PC-3 (cell line): Measurements from ENCODE around the gene GON7. TPM values are rescaled to one million over a fixed set of nuclear protein-coding genes. Genes with fewer than 3 reads are reported as not detected.
A peak's percentile ranks its signal among the peaks of the same experiment; 100 is the strongest.
"Not testable (repeated sequence)": the region's sequence is repeated elsewhere in the genome, so short reads cannot be mapped to it uniquely, and the experiment has no call there.

ENCODE experiments used
- ATAC-seq: fragments of 200-7000 bp; cut with Tn5 transposase; 2 replicates; pipeline ENCODE4 v1.9.1; 2020; ENCODE audit warnings: mild to moderate bottlenecking, moderate library complexity
- BruUV-seq: library from RNA; stranded (reverse); fragments of 400-500 nt; replicated peaks from 2 replicates; lab custom pipeline; 2021; lab: Mats Ljungman, UMichigan
- CTCF ChIA-PET: fragments of 300-600 bp; sonication (Branson Sonifier 250); formaldehyde crosslinking; loops from one replicate; lab custom pipeline; 2022; ENCODE audit warnings: antibody characterized with exemption; lab: Charles Lee
- POLR2A ChIA-PET: fragments of 300-600 bp; sonication (Branson Sonifier 250); formaldehyde crosslinking; loops from one replicate; lab custom pipeline; 2022; ENCODE audit warnings: antibody characterized with exemption; ENCODE audit not compliant: unreplicated experiment; lab: Charles Lee
- DNase-seq: peaks from one replicate; pipeline ENCODE4 v3.0.0-alpha.2; 2015
- H2AFZ ChIP-seq: fragments of 300-600 bp; sonication (generic); 2 replicates; pipeline ENCODE4 v1.6.0; 2016; ENCODE audit warnings: antibody characterized with exemption, low read length
- H3F3A ChIP-seq: fragments of 300-600 bp; sonication (generic); one replicate; pipeline ENCODE4 v1.6.0; 2017; ENCODE audit warnings: antibody characterized with exemption, low read length, control low read depth, mild to moderate bottlenecking; ENCODE audit not compliant: unreplicated experiment
- H3K27ac ChIP-seq: fragments of 300-600 bp; sonication (generic); 2 replicates; pipeline ENCODE4 v1.5.1; 2016; ENCODE audit warnings: mild to moderate bottlenecking, low read length
- H3K27me3 ChIP-seq: fragments of 300-600 bp; sonication (generic); 2 replicates; pipeline ENCODE4 v1.6.1; 2016; ENCODE audit warnings: low read length, mixed read lengths
- H3K36me3 ChIP-seq: fragments of 300-600 bp; sonication (generic); 2 replicates; pipeline ENCODE4 v1.6.1; 2016; ENCODE audit warnings: low read depth, mixed run types, low read length, mixed read lengths
- H3K4me1 ChIP-seq: fragments of 300-600 bp; sonication (generic); 2 replicates; pipeline ENCODE4 v1.5.1; 2016; ENCODE audit warnings: low read length; ENCODE audit not compliant: insufficient read depth
- H3K4me2 ChIP-seq: fragments of 300-600 bp; sonication (generic); 2 replicates; pipeline ENCODE4 v1.6.0; 2016; ENCODE audit warnings: low read length
- H3K4me3 ChIP-seq: fragments of 300-600 bp; sonication (generic); 2 replicates; pipeline ENCODE4 v1.5.1; 2016; ENCODE audit warnings: mild to moderate bottlenecking, low read length, mixed read lengths
- H3K79me2 ChIP-seq: fragments of 300-600 bp; sonication (generic); 2 replicates; pipeline ENCODE4 v1.6.1; 2017; ENCODE audit warnings: low read length, mixed read lengths
- H3K9ac ChIP-seq: fragments of 300-600 bp; sonication (generic); 2 replicates; pipeline ENCODE4 v1.6.0; 2016; ENCODE audit warnings: mild to moderate bottlenecking, low read length
- H3K9me2 ChIP-seq: fragments of 300-600 bp; sonication (generic); replicated peaks from 2 replicates; pipeline ENCODE4 v1.6.1; 2016; ENCODE audit warnings: mixed run types, low read length, mixed read lengths
- H3K9me3 ChIP-seq: fragments of 300-600 bp; sonication (generic); 2 replicates; pipeline ENCODE4 v1.6.1; 2016; ENCODE audit warnings: low read length, mixed read lengths
- H4K20me1 ChIP-seq: fragments of 300-600 bp; sonication (generic); 2 replicates; pipeline ENCODE4 v1.6.1; 2016; ENCODE audit warnings: low read length, mixed read lengths
- EZH2 ChIP-seq: fragments of 300-600 bp; sonication (generic); IDR thresholded peaks from one replicate; pipeline ENCODE4 v1.6.1; 2017; ENCODE audit warnings: antibody characterized with exemption, mild to moderate bottlenecking, low read length; ENCODE audit not compliant: unreplicated experiment
- EZH2phosphoT487 ChIP-seq: fragments of 300-600 bp; sonication (generic); IDR thresholded peaks from 2 replicates; pipeline ENCODE4 v1.6.1; 2018; ENCODE audit warnings: mild to moderate bottlenecking, antibody characterized with exemption, low read length, borderline replicate concordance
- intact Hi-C: fragments of 100-400 bp; cut with micrococcal nuclease; formaldehyde crosslinking; loops from 2 replicates; pipeline ENCODE4 v1.9.0; 2023
- total RNA-seq: library from RNA; depleted of rRNA; stranded (reverse); fragments of >200 nt; gene quantifications from 2 replicates; pipeline ENCODE4 v1.2.3, GENCODE V29; 2014
- TF ChIP-seq, protein P1 (sequence below): fragments of 300-600 bp; sonication (generic); conservative IDR thresholded peaks from 2 replicates; pipeline ENCODE4 v1.5.1; 2017; ENCODE audit warnings: antibody characterized with exemption, low read depth, mild to moderate bottlenecking, low read length

The GON7 gene
- total RNA-seq, 1 experiment from 2014 or later, result 45.4 TPM

GRCh38 chr14:93171376-93171775 lies 35.5 kb downstream of the GON7 start:
- ATAC-seq (peak; percentile 82), DNase-seq (peak; percentile 86)
- intact Hi-C loops, result loop anchor here (10.0 kb wide), 1 partner anchor 57 kb away; the partner anchor contains the start of gene ITPK1
- TF ChIP-seq, protein P1, sequence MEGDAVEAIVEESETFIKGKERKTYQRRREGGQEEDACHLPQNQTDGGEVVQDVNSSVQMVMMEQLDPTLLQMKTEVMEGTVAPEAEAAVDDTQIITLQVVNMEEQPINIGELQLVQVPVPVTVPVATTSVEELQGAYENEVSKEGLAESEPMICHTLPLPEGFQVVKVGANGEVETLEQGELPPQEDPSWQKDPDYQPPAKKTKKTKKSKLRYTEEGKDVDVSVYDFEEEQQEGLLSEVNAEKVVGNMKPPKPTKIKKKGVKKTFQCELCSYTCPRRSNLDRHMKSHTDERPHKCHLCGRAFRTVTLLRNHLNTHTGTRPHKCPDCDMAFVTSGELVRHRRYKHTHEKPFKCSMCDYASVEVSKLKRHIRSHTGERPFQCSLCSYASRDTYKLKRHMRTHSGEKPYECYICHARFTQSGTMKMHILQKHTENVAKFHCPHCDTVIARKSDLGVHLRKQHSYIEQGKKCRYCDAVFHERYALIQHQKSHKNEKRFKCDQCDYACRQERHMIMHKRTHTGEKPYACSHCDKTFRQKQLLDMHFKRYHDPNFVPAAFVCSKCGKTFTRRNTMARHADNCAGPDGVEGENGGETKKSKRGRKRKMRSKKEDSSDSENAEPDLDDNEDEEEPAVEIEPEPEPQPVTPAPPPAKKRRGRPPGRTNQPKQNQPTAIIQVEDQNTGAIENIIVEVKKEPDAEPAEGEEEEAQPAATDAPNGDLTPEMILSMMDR, result no peak
- no peak for TF ChIP-seq EZH2
- TF ChIP-seq EZH2phosphoT487, result no peak
- Histone ChIP-seq H3K27ac (no peak overlapping the region), H3K36me3 (no peaks in the 10 kb centered on the region), H3K9me3 (no peaks in the 10 kb centered on the region), H3K4me1 (peaks cover 4% of the 10 kb centered on the region; the same call in 1 of the 2 replicates), H3K9ac (no peak overlapping the region), H3K9me2 (no peaks in the 10 kb centered on the region), H3K4me2 (no peak overlapping the region), H3F3A (no peaks in the 10 kb centered on the region), H3K27me3 (no peaks in the 10 kb centered on the region), H3K4me3 (no peak overlapping the region), H3K79me2 (no peaks in the 10 kb centered on the region), H2AFZ (no peak overlapping the region), H4K20me1 (no peaks in the 10 kb centered on the region)
- BruUV-seq, result no TSS peak
- ChIA-PET POLR2A (interaction anchor here (0.6 to 1.1 kb wide), 4 partner anchors 12 to 604 kb away, joined by 3 to 4 read pairs (median 3); no protein-coding TSS in a partner anchor), CTCF (interaction anchor here (0.6 kb wide), 1 partner anchor 35 kb away, joined by 4 read pairs; the partner anchor contains the start of gene GON7)

GRCh38 chr14:93170141-93170540 lies 36.7 kb downstream of the GON7 start:
- H3F3A ChIP-seq, H3K79me2 ChIP-seq, H3K9me2 ChIP-seq, H2AFZ ChIP-seq, H3K9ac ChIP-seq, ATAC-seq, H4K20me1 ChIP-seq, H3K4me1 ChIP-seq, DNase-seq, H3K4me2 ChIP-seq, H3K27me3 ChIP-seq, H3K36me3 ChIP-seq, H3K27ac ChIP-seq, H3K9me3 ChIP-seq, POLR2A ChIA-PET, CTCF ChIA-PET, H3K4me3 ChIP-seq, BruUV-seq: not testable (repeated sequence)
- intact Hi-C loops, result loop anchor here (10.0 kb wide), 1 partner anchor 55 kb away; the partner anchor contains the start of gene ITPK1

DNA sequence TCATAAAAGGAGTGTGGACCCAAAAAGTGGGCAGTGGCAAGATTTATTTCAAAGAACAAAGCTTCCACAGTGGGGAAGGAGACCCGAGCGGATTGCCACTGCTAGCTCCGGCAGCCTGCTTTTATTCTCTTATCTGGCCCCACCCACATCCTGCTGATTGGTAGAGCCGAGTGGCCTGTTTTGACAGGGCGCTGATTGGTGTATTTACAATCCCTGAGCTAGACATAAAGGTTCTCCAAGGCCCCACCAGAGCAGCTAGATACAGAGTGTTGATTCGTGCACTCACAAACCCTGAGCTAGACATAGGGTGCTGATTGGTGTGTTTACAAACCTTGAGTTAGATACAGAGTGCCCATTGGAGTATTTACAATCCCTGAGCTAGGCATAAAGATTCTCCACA lies 37.2 kb downstream of the GON7 start:
- BruUV-seq, result not testable (repeated sequence)
- intact Hi-C loops, result loop anchor here (10.0 kb wide), 1 partner anchor 55 kb away; the partner anchor contains the start of gene ITPK1

DNA sequence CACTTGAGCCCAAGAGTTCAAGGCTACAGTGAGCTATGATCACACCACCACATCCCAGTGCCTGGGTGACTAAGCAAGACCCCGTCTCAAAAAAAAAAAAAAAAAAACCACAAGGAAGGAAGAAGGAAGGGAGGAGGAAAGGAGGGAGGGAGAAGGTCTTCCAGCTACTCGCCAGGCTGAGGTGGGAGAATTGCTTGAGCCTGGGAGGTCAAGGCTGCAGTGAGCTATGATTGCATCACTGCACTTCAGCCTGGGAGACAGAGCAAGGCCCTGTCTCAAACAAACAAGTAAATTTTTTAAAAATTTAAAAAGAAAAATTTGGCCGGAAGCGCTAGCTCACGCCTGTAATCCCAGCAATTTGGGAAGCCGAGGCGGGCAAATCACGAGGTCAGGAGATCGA lies 38.3 kb downstream of the GON7 start:
- ATAC-seq, H3K9ac ChIP-seq, H3K27me3 ChIP-seq, H3K4me1 ChIP-seq, H3K27ac ChIP-seq, CTCF ChIA-PET, intact Hi-C loops, H3K9me3 ChIP-seq, BruUV-seq, H4K20me1 ChIP-seq, H2AFZ ChIP-seq, H3K4me3 ChIP-seq, H3K36me3 ChIP-seq, DNase-seq, POLR2A ChIA-PET, H3K79me2 ChIP-seq, H3F3A ChIP-seq, H3K9me2 ChIP-seq, H3K4me2 ChIP-seq: not testable (repeated sequence)

More for the DNA sequence above, 37.2 kb downstream of the GON7 start:
- H3K36me3 ChIP-seq, H3K4me2 ChIP-seq, H3F3A ChIP-seq, H3K9ac ChIP-seq, H3K9me2 ChIP-seq, H3K79me2 ChIP-seq, H3K27ac ChIP-seq, H3K27me3 ChIP-seq, H3K4me3 ChIP-seq, POLR2A ChIA-PET, H3K9me3 ChIP-seq, H3K4me1 ChIP-seq, ATAC-seq, H4K20me1 ChIP-seq, H2AFZ ChIP-seq, CTCF ChIA-PET, DNase-seq: not testable (repeated sequence)

DNA sequence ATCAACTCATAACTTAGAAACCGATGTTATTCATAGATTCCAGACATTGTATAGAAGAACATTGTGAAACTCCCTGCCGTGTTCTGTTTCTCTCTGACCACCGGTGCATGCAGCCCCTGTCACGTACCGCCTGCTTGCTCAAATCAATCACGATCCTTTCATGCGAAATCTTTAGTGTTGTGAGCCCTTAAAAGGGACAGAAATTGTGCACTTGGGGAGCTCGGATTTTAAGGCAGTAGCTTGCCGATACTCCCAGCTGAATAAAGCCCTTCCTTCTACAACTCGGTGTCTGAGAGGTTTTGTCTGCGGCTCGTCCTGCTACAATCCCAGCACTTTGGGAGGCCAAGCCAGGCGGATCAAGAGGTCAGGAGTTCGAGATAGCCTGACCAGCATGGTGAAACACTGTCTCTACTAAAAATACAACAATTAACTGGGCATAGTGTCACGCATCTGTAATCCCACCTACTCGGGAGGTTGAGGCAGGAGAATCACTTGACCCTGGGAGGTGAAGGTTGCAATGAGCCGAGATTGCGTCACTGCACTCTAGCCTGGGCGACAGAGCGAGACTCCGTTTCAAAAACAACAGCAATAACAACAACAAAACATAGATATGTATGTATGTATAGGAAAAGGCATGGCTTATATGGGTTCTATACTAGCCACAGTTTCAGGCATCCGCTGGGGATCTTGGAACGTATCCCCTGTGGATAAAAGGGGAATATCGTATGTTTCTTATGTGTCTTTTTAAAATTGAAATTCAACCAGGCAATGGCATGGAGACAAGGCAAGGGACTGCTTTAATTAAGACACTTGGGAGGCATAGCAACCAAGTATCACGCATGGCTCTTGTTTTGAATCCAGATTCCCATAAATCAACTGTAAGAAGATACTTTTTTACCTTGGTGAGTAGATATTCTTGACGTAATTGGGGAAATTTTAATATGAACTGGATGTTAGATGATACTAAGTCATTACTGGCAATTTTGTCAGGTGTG lies 41.3 kb downstream of the GON7 start:
- H3K79me2 ChIP-seq, H3K27ac ChIP-seq, H3F3A ChIP-seq, POLR2A ChIA-PET, CTCF ChIA-PET, DNase-seq, BruUV-seq, H3K4me3 ChIP-seq, H3K9me2 ChIP-seq, H4K20me1 ChIP-seq, intact Hi-C loops, H3K9ac ChIP-seq, ATAC-seq, H3K36me3 ChIP-seq, H3K27me3 ChIP-seq, H3K9me3 ChIP-seq, H2AFZ ChIP-seq, H3K4me1 ChIP-seq, H3K4me2 ChIP-seq: not testable (repeated sequence)
